ENCODE data around the gene SLC25A45.

SLC25A45 gene

DNA sequence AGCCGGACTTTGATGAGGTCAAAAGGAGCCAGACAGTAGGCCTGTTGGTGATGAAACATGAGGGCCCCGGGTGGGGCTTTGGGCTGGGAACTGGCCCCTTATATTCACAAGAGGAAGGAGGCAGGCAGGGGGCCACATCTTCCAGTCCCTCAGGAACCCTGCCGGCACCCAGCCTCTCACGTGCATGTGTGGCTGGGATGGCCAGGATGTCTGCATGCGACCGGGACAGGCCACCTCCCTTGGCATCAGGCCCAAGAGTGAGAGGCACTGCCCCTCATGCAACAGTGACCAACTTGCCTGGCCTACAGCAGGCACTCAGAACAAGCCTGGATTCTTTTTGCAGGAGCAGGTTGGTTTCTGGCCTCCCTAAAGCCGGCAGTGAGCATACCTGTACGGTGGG, 5.4 kb downstream of the SLC25A45 start:
- H3K27ac ChIP-seq = no peak overlapping the region
- TF ChIP-seq ZFX (IDR thresholded peaks at IDR 0.05; ENCODE audit: borderline replicate concordance) = no peak

DNA sequence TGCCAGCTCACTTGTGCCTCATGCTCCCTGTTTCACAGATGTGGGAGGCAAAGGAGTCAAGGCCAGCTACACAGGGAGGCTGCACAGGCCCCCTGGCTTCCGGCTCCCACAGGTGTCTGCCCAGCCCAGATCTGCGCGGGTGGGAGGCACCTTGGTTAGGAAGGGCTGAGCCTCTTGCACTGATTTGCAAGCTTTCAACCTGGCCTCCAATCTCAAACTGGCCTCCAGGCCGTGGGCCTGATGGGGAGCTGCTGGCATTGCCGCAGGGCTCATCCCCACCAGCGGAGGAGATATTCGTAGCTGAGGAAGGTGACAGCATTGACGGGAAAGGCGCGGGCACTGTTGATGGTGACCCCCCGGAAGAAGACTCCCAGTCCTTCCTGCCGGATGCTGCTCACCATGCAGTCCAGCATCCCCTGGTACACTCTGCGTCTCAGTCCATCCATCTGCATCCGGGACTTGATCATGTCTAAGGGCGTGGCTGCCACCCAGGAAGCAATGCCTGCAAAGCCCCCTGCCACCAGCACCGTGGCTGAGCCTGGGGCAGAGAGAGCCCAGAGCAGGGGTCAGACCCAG, 6.2 kb downstream of the SLC25A45 start:
- TF ChIP-seq, protein P1, sequence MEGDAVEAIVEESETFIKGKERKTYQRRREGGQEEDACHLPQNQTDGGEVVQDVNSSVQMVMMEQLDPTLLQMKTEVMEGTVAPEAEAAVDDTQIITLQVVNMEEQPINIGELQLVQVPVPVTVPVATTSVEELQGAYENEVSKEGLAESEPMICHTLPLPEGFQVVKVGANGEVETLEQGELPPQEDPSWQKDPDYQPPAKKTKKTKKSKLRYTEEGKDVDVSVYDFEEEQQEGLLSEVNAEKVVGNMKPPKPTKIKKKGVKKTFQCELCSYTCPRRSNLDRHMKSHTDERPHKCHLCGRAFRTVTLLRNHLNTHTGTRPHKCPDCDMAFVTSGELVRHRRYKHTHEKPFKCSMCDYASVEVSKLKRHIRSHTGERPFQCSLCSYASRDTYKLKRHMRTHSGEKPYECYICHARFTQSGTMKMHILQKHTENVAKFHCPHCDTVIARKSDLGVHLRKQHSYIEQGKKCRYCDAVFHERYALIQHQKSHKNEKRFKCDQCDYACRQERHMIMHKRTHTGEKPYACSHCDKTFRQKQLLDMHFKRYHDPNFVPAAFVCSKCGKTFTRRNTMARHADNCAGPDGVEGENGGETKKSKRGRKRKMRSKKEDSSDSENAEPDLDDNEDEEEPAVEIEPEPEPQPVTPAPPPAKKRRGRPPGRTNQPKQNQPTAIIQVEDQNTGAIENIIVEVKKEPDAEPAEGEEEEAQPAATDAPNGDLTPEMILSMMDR (IDR thresholded peaks at IDR 0.05) = no peak
- TF ChIP-seq ZFX (IDR thresholded peaks at IDR 0.05; ENCODE audit: borderline replicate concordance) = no peak
- no peak overlapping the region for H3K27ac ChIP-seq

DNA sequence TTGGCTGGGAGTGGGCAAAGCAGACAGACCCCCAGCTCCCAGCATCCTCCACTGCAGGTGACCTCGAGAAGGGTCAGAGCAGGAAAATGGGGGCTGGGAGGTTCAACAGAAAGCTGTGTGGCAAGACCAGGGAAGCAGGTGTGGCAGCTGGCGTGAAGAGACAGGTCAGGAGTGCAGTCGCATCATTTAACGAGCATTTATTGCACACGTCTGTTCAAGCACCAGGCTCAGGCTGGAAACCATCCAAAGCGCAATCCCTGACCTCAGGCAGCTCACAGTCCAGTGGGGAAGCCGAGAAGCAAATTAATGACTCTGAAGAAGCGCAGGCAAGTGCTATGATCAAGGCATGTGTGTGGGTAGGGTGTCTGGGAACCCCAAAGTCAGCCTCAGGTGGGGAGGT, 7.4 kb downstream of the SLC25A45 start:
- no peak for TF ChIP-seq ZFX (IDR thresholded peaks at IDR 0.05; ENCODE audit: borderline replicate concordance)
- TF ChIP-seq, protein P1 (IDR thresholded peaks at IDR 0.05) = no peak
- H3K27ac ChIP-seq = no peak overlapping the region

DNA sequence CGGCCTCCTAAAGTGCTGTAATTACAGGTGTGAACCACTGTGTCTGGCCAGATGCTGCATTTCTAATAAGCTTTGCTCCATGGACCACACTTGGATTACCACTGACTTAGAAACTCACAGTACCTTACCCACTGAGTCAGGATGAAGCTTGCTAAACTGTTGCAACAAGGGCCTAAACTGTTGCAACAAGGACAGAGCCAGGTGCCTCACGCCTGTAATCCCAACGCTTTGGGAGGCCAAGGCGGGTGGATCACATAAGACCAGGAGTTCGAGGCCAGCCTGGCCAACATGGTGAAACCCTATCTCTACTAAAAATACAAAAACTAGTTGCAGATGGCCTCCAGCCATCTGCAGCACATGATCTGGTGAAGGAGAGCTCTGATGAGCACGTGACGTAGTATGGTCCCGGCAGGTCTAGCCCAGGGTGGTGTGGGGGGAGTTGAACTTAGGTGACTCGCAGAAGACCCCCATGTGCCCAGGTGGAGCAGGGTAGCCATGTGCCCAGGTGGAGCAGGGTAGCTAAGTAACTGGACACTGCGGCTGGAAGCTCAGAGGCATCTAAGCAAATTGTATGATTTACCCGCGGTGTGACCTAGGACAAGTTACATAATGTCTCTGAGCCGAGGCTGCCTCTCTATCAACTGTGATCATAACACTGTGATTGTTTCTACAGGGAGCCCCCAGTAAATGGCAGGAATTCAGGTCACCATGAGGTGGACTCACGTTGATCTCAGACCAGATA, 8.4 kb downstream of the SLC25A45 start:
- no peak for TF ChIP-seq ZFX (IDR thresholded peaks at IDR 0.05; ENCODE audit: borderline replicate concordance)
- TF ChIP-seq, protein P1 (IDR thresholded peaks at IDR 0.05) = no peak

DNA sequence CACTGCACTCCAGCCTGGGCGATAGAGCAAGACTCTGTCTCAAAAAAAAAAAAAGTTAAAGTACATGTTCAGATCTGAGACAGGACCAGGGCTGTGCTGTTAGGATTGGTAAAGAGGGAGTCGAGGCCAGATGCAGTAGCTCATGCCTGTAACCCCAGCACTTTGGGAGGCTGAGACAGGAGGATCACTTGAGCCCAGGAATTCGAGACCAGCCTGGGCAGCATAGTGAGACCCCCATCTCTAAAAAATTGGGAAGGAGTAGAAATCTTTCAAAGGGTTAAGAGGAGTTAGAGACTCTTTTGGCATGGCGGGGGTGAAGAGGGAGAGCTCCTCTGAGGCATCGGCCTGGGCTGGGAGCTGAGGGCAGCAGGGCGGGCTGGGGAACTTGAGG, 11.8 kb downstream of the SLC25A45 start:
- peak overlapping the region; percentile 32; the same call in 1 of the 2 replicates for H3K27ac ChIP-seq
- TF ChIP-seq ZFX (IDR thresholded peaks at IDR 0.05; ENCODE audit: borderline replicate concordance) = no peak
- TF ChIP-seq, protein P1 (IDR thresholded peaks at IDR 0.05) = no peak

More for the DNA sequence above, 8.4 kb downstream of the SLC25A45 start:
- no peak overlapping the region for H3K27ac ChIP-seq

DNA sequence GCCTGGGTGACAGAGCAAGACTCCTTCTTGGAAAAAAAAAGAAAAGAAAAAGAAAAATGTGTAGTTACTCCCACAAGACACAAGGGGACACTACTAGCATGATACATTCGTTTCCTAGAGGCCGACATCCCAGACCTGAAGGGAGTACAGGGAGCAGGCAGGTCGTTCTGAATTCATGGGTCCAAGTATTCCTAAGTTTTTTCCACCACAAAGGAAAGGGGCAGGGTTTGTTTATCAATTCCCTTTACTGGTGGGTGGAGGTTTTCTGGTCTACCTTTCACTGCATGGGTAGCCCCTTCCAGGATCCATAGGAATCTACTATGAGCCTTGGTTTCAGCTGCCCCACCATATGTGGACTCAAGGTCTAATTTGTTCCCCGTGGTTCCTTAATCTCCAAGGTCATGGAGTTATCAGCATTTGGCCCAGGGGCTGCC, 16.1 kb downstream of the SLC25A45 start:
- TF ChIP-seq ZFX (IDR thresholded peaks at IDR 0.05; ENCODE audit: borderline replicate concordance) = no peak
- TF ChIP-seq, protein P1 (IDR thresholded peaks at IDR 0.05) = peak; percentile 84
- no peak overlapping the region for H3K27ac ChIP-seq

DNA sequence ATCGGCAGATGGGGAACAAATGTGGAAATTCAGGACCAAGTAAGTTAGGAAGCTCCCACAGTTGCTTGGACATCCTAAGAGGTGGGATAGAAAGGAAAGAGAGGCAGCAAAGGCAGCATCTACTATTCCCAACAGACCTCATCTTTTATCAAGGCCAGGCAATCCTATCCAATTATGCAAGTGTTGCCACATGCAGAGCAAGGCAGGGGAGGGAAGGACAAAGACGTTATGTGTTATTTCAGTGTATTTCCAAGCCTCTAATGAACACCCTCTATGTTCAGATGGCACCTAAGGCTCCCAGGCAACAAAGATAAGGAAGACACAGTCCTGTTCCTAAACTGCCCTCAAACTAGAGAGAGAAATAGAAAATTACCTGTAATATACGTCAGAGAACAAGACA, 18.7 kb downstream of the SLC25A45 start:
- no peak overlapping the region for H3K27ac ChIP-seq
- TF ChIP-seq, protein P1 (IDR thresholded peaks at IDR 0.05) = no peak
- TF ChIP-seq ZFX (IDR thresholded peaks at IDR 0.05; ENCODE audit: borderline replicate concordance) = no peak

Data from 22Rv1 (cell line).